CD4-positive, alpha-beta T cell (primary cell): Measurements from ENCODE around the gene GEMIN4. TPM values are rescaled to one million over a fixed set of nuclear protein-coding genes. Genes with fewer than 3 reads are reported as not detected.

Source experiments
- ATAC-seq: fragments of 200-7000 bp; cut with Tn5 transposase; one replicate; pipeline ENCODE4 v1.10.0; 2022; ENCODE audit warnings: mild to moderate bottlenecking; ENCODE audit not compliant: poor library complexity
- CTCF ChIA-PET: fragments of 350-600 bp; sonication (Branson Sonifier 250); formaldehyde crosslinking; loops from one replicate; lab custom pipeline; 2021; ENCODE audit warnings: antibody characterized with exemption, inconsistent platforms; lab: Charles Lee
- POLR2A ChIA-PET: fragments of 350-600 bp; sonication (Branson Sonifier 250); formaldehyde crosslinking; loops from one replicate; lab custom pipeline; 2021; ENCODE audit warnings: antibody characterized with exemption, inconsistent platforms; lab: Charles Lee
- DNase-seq, 14 experiments: peaks; one replicate each; pipeline ENCODE4 v3.0.0-alpha.2; 2013 to 2020; ENCODE audit warnings: mixed read lengths in 2 of 14
- H3K27ac ChIP-seq, 2 donors: one replicate each; pipeline versions ENCODE4 v1.5.1 to v1.7.0; 2013; ENCODE audit warnings: low read length in 2 of 2, low read depth in 1 of 2, mild to moderate bottlenecking in 1 of 2
- H3K27me3 ChIP-seq, 2 experiments: 1 replicate in 1 of 2; 2 replicates in 1 of 2; pipeline versions ENCODE4 v1.6.1 to v1.7.0; 2013; ENCODE audit warnings: low read length in 2 of 2, control low read depth in 1 of 2, mild to moderate bottlenecking in 1 of 2, moderate library complexity in 1 of 2; ENCODE audit not compliant: insufficient read depth in 2 of 2, control insufficient read depth in 1 of 2
- H3K36me3 ChIP-seq: one replicate; pipeline ENCODE4 v1.6.1; 2013; ENCODE audit warnings: low read length, control low read depth; ENCODE audit not compliant: insufficient read depth
- H3K4me1 ChIP-seq: one replicate; pipeline ENCODE4 v1.6.1; 2013; ENCODE audit warnings: low read length, control low read depth; ENCODE audit not compliant: insufficient read depth
- H3K4me3 ChIP-seq: one replicate; pipeline ENCODE4 v1.5.1; 2013; ENCODE audit warnings: mild to moderate bottlenecking, low read length, moderate library complexity
- H3K9me3 ChIP-seq, 2 experiments: 1 replicate in 1 of 2; 2 replicates in 1 of 2; pipeline versions ENCODE4 v1.6.1 to v1.7.0; 2013; ENCODE audit warnings: low read length in 2 of 2, mild to moderate bottlenecking in 2 of 2, control low read depth in 1 of 2, moderate library complexity in 1 of 2; ENCODE audit not compliant: control insufficient read depth in 1 of 2, insufficient read depth in 1 of 2
- H3K27ac Mint-ChIP-seq: one replicate; pipeline ENCODE4 v1.8.0; 2020; ENCODE audit warnings: mixed read lengths
- H3K27me3 Mint-ChIP-seq: one replicate; pipeline ENCODE4 v1.8.0; 2021; ENCODE audit warnings: mixed read lengths
- H3K36me3 Mint-ChIP-seq: one replicate; pipeline ENCODE4 v1.8.0; 2021; ENCODE audit warnings: low read depth, mixed read lengths
- H3K4me1 Mint-ChIP-seq: one replicate; pipeline ENCODE4 v1.8.0; 2021; ENCODE audit warnings: low read depth, mixed read lengths
- H3K4me3 Mint-ChIP-seq: one replicate; pipeline ENCODE4 v1.8.0; 2020; ENCODE audit warnings: mild to moderate bottlenecking, mixed read lengths
- H3K9me3 Mint-ChIP-seq: one replicate; pipeline ENCODE4 v1.8.0; 2020; ENCODE audit warnings: mixed read lengths
- intact Hi-C, 2 experiments: fragments of 100-400 bp; cut with DNase I in 1 of 2; cut with micrococcal nuclease in 1 of 2; formaldehyde crosslinking; loops; one replicate each; pipeline versions ENCODE4 v1.15.1 to v1.9.0; 2023 to 2025; cut with DNase I, micrococcal nuclease
- total RNA-seq, 174 experiments: library from RNA in 2 of 174; stranded (reverse) in 2 of 174; gene quantifications; one replicate each; pipeline ENCODE4 v1.2.3 and lab custom pipeline; 2021 to 2026
- TF ChIP-seq, protein P1 (sequence below): fragments of 200-600 bp; IDR thresholded peaks from one replicate; pipeline ENCODE4 v1.8.0; 2022; ENCODE audit warnings: antibody characterized with exemption, mild to moderate bottlenecking

Gene GEMIN4
- total RNA-seq, 2 experiments from 2014 or later: 16.0 to 18.0 TPM

DNA sequence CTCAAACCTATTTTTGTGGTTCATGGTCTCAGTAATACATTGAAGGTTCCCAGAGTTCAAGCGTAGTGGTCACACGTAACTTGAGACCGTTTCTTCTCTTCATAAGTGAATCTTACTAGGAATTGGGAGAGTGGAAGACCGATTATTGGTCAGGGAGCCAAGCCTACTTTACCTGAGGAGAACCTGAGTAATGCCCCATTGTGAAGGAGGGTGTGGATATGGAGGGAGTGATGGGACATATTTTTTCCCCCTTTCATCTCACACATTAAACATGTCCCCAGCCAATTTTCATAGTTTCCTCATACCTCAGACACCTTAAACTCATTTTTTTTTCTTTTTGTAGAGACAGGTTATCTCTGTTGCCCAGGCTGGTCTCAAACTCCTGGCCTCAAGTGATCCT lies 8.9 kb downstream of the GEMIN4 start:
- H3K4me1 ChIP-seq: peaks cover 4% of the 10 kb centered on the region
- intact Hi-C loops: no loop called here
- Mint-ChIP-seq H3K4me1 (peaks cover 13% of the 10 kb centered on the region), H3K9me3 (no peaks in the 10 kb centered on the region), H3K4me3 (no peak overlapping the region), H3K27me3 (no peaks in the 10 kb centered on the region), H3K27ac (no peak overlapping the region), H3K36me3 (peaks cover 34% of the 10 kb centered on the region)
- POLR2A ChIA-PET: interaction anchor here (0.9 kb wide), 1 partner anchor 38 kb away, joined by 3 read pairs; no protein-coding TSS in a partner anchor
- TF ChIP-seq, protein P1, sequence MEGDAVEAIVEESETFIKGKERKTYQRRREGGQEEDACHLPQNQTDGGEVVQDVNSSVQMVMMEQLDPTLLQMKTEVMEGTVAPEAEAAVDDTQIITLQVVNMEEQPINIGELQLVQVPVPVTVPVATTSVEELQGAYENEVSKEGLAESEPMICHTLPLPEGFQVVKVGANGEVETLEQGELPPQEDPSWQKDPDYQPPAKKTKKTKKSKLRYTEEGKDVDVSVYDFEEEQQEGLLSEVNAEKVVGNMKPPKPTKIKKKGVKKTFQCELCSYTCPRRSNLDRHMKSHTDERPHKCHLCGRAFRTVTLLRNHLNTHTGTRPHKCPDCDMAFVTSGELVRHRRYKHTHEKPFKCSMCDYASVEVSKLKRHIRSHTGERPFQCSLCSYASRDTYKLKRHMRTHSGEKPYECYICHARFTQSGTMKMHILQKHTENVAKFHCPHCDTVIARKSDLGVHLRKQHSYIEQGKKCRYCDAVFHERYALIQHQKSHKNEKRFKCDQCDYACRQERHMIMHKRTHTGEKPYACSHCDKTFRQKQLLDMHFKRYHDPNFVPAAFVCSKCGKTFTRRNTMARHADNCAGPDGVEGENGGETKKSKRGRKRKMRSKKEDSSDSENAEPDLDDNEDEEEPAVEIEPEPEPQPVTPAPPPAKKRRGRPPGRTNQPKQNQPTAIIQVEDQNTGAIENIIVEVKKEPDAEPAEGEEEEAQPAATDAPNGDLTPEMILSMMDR: no peak
- no peaks in the 10 kb centered on the region for H3K27me3 ChIP-seq
- no peak overlapping the region for H3K4me3 ChIP-seq
- H3K27ac ChIP-seq: no peak overlapping the region
- no peaks in the 10 kb centered on the region for H3K9me3 ChIP-seq
- CTCF ChIA-PET: no interaction called here
- peaks cover 48% of the 10 kb centered on the region for H3K36me3 ChIP-seq
- DNase-seq (no peak), ATAC-seq (no peak)

DNA sequence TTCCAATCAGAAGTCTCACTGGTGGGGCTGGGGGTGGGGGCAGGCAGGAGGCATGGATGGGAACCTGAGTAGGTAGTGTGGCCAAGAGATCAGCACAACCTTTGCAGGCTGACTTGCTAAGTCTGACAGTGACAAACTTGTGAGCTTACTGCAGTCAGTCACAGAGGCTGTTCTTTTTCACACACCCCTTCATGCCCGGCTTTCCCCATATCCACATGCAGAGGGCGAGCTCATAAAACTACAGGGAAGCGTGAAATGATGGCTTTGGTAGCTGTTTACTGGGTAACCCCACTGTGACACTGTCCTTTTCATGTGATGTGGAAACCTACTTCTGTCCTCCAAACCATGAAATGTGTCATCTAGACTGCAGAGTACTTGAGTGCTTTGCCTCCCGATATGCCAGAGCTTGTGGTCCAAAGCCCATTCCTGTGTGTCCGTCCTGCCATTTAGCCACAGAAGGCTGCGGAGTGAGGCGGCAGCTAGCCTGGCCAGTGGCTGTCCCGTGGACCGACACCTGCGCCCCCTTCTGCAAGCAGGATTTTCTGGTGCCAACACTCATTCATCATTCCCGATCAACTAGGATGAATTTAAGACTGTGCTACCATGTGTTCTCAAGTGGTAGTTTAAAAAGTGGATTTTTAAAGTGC lies 9.8 kb downstream of the GEMIN4 start:
- Histone ChIP-seq H3K4me3 (no peak overlapping the region), H3K27me3 (no peaks in the 10 kb centered on the region), H3K27ac (no peak overlapping the region), H3K4me1 (peaks cover 4% of the 10 kb centered on the region), H3K36me3 (peaks cover 41% of the 10 kb centered on the region), H3K9me3 (no peaks in the 10 kb centered on the region)
- Mint-ChIP-seq H3K27me3 (no peaks in the 10 kb centered on the region), H3K36me3 (peaks cover 26% of the 10 kb centered on the region), H3K27ac (peak overlapping the region; percentile 20), H3K9me3 (no peaks in the 10 kb centered on the region), H3K4me1 (peaks cover 8% of the 10 kb centered on the region), H3K4me3 (no peak overlapping the region)
- ChIA-PET POLR2A (interaction anchor here (0.9 kb wide), 1 partner anchor 39 kb away, joined by 3 read pairs; no protein-coding TSS in a partner anchor), CTCF (no interaction called here)
- DNase-seq (no peak), ATAC-seq (no peak)
- intact Hi-C loops: no loop called here
- TF ChIP-seq, protein P1: no peak

DNA sequence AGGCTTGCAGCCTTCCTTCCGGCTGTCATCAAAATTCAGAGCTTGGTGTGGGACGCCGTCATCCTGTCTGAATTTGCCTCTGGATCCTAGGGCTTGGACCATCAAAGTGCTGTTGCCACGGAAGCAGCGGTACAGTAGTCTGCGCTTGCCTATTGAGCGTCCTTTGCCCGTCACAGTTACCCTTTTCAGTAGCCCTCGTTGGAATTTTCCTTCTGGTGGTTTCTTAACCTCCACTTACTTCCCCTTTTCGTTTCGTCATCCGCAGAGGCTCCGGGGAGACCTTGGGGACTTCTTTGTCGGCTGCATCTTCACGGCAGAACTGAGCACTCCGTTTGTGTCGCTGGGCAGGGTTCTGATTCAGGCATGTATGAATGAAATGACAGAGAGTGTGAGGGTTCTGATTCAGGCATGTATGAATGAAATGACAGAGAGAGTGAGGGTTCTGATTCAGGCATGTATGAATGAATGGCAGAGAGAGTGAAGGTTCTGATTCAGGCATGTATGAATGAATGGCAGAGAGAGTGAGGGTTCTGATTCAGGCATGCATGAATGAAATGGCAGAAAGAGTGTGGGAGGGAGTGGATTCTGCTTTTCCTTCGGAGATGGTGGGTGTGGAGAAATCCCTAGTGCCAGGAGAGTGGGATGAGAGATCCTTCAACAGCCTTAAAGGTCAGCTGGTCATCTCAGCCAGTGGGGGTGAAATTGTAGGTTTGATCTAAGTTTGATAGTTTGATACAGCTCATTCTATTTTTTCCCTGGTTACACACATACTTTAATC lies 11.6 kb downstream of the GEMIN4 start:
- intact Hi-C loops: no loop called here
- H3K27ac Mint-ChIP-seq: peak overlapping the region; percentile 72
- DNase-seq: peak in 5 of 14 experiments; percentile 5 to 78 (median 28)
- ATAC-seq: peak; percentile 79
- no peak overlapping the region for H3K27ac ChIP-seq
- TF ChIP-seq, protein P1: no peak
- no peaks in the 10 kb centered on the region for H3K9me3 ChIP-seq
- CTCF ChIA-PET: interaction anchor here (0.5 kb wide), 1 partner anchor 19 kb away, joined by 3 read pairs; no protein-coding TSS in a partner anchor
- H3K4me3 ChIP-seq: no peak overlapping the region
- H3K36me3 Mint-ChIP-seq: peaks cover 13% of the 10 kb centered on the region
- H3K27me3 Mint-ChIP-seq: no peaks in the 10 kb centered on the region
- POLR2A ChIA-PET: no interaction called here
- peaks cover 4% of the 10 kb centered on the region for H3K4me1 ChIP-seq
- peaks cover 22% of the 10 kb centered on the region for H3K36me3 ChIP-seq
- no peaks in the 10 kb centered on the region for H3K27me3 ChIP-seq
- H3K4me1 Mint-ChIP-seq: peaks cover 8% of the 10 kb centered on the region
- peak overlapping the region; percentile 34 for H3K4me3 Mint-ChIP-seq
- H3K9me3 Mint-ChIP-seq: no peaks in the 10 kb centered on the region
